Posterior cingulate gyrus (tissue), 11 donors: ENCODE results near the gene ABHD17A.

Experiments used
- DNase-seq, 10 donors: peaks; one replicate each; pipeline versions ENCODE4 v3.0.0 to v3.0.0-alpha.2; 2020 to 2021; ENCODE audit warnings: mixed read lengths in 3 of 10
- intact Hi-C: fragments of 100-400 bp; cut with DNase I; formaldehyde crosslinking; loops from one replicate; pipeline ENCODE4 v1.15.1; 2023

Gene ABHD17A

DNA sequence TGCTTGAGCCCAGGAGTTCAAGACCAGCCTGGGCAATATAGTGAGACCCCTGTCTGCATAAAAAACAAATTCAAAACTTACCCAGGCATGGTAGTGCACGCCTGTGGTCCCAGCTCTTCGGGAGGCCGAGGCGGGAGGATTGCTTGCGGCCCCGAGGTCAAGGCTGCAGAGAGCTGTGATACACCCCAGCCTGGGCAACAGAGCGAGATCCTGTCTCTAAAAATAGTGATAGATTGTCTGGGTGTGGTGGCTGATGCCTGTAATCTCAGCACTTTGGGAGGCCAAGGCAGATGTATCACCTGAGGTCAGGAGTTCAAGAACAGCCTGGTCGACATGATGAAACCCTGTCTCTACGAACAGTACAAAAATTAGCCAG, 18.0 kb downstream of the ABHD17A start:
- no peak for DNase-seq
- intact Hi-C loops: no loop called here

DNA sequence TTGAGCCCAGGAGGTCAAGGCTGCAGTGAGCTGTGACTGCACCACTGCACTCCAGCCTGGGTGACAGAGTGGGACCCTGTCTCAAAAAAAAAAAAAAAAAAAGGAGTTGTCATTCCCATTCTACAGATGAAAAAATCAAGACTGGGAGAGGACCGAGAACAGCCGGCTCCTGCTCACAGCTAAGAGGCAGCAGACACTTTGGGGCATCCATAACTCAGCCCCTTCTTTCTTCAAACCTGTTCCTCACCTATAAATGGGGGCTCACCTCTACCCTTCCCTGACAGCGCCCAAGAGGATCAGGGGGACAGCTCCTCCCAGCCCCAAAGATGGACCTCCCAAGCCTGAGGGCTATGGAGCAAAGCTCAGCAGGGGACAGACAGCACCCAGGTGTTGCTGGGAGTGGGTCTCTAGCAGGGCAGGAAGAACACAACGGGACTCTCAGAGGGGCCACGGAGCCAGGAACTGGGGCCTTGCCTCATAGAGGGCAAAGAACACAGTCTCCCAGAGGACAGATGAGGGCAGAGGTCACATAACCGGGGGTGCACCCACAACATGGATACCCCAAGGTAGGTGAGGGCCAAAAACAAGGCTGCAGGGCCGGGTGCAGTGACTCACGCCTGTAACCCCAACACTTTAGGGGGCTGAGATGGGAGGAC, 18.5 kb downstream of the ABHD17A start:
- no peak for DNase-seq
- intact Hi-C loops: no loop called here

DNA sequence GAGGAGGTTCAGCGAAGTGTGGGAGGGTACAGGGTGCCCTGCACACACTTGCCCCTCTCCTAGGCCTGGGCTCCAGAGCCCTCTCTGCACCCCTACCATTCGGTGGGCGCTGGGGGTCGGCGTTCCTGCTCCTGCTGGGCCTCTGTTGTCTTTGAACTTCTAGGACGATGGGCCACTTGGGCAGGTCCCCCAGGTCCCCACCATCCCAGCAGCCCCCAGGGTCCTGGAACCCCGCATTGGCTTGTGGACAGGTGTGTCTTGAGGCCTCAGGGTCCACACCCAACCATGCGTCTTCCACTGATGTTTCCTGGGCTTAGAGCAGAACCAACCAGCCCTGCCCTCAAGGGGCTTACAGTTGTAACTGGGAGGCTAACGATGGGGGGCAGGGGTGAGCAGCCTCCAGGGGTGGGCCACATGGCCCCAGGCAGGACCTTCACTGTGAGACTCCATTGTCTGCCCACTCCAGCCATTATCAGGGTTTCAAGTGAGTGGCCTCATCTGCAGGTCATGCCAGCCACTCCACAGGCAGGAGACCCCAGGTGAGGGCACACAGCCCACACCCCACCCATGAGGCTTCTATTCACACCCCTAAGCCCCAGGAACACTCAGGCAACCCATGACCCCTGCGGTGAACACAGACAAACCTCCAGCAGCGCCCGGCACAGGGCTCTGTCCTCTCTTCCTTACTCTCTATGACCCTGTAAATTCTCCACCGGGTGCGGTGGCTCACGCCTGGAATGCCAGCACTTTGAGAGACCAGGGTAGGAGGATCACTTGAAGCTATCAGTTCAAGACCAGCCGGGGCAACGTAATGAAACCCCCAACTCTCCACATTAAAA, 19.9 kb downstream of the ABHD17A start:
- no peak for DNase-seq
- intact Hi-C loops: no loop called here

DNA sequence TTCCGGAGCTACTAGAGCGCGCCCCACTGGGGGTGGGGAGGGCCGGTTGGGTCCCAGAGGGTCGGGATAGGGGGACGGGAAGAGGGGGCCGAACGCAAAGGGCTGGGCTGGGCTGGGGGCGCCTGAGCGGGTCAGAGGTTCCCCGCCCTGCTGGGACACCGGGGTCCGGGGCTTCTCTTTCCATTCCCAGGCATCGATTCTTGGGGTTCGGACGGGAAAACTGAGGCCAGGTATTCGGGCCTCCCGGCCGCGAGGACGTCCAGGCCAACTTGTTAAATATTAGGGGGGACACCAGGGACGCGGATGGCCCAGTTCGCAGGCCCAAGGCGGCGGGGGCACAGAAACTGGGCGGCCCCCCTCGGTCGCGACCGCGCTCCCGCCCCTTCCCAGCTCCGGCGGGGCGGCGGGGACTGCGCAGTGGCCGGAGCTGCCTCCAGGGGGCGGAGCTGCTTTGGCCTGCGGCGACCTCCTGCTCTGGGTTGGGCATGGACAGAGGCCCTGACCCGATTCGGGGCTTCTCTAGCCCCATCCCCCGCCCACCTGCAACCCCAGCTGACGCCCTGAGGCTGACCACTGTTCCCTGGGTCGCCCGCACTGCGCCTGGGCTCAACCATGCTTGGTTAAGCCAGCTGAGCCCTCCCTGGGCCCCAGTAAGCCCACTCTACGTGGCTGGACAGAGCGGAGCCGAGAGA, 20.7 kb downstream of the ABHD17A start:
- peak in 6 of 10 donors; percentile 54 to 95 (median 65) for DNase-seq

GRCh38 chr19:1863638-1864479, 21.4 kb downstream of the ABHD17A start:
- intact Hi-C loops: no loop called here
- DNase-seq: peak; percentile 59 to 97 (median 78)

More for the DNA sequence above, 20.7 kb downstream of the ABHD17A start:
- intact Hi-C loops: no loop called here

DNA sequence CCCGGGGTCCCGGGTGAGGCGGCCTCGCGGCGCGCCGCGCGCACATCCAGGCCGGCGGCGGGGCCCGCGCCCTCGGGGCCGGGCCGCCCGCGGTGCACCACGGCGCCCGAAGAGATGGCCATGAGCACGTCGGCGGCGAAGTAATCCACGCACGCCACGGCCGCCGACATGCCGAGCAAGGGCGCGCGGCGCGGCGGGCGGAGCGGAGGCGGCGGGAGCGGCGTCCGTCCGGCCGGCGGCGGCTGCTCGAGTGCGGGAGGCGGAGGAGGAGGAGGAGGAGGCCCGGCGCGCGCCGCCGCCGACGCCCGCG, 22.0 kb downstream of the ABHD17A start, which contains the start of gene KLF16:
TSS of gene KLF16 (minus strand) at position 252 of the 310 bp plus-strand sequence. CDS start at position 170, 82 bp downstream.
- intact Hi-C loops: no loop called here
- DNase-seq: no peak

- intact Hi-C loops: no loop called here
- DNase-seq: no peak
Observed at GRCh38 chr19:1862424-1863327, 22.6 kb downstream of the ABHD17A start.

DNA sequence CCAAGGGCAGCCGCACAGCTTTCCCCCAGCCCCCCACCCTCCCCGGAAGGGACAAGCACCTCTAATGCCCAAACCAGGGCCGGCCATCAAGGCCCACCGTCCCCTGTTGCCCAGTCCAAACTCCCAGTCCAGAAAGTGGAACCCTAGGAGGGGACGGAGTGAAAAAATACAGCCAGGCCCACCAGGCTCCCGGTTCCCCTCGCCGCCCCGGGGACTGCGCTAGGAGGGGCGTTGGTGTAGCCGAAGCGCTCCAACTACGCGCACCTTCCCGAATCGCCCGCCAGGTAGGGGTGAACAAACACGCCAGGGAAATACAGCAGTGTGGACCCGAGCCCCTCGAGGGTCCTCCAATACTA, 23.2 kb downstream of the ABHD17A start:
- DNase-seq: no peak
- intact Hi-C loops: no loop called here

DNA sequence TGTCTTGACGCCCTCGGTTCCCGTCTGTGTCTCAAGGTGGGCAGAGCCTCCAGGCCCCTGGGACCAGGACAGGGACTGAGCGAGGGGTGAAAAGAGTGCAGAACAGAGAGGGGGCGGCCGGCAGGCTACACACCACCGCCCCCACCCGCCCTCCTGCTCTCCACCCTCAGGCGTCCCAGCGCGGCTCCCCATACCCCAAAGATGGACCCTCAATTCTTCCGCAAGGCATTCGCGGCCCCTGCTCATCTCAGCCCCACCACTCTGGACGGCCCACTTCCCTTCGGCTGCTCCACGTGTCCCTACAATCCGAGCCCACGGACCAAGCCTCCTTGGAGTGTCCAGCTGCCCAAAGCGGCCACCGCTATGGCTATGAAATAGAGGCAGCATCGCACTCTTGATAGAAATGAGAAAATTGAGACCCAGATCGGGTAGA, 23.7 kb downstream of the ABHD17A start:
- intact Hi-C loops: no loop called here
- no peak for DNase-seq

DNA sequence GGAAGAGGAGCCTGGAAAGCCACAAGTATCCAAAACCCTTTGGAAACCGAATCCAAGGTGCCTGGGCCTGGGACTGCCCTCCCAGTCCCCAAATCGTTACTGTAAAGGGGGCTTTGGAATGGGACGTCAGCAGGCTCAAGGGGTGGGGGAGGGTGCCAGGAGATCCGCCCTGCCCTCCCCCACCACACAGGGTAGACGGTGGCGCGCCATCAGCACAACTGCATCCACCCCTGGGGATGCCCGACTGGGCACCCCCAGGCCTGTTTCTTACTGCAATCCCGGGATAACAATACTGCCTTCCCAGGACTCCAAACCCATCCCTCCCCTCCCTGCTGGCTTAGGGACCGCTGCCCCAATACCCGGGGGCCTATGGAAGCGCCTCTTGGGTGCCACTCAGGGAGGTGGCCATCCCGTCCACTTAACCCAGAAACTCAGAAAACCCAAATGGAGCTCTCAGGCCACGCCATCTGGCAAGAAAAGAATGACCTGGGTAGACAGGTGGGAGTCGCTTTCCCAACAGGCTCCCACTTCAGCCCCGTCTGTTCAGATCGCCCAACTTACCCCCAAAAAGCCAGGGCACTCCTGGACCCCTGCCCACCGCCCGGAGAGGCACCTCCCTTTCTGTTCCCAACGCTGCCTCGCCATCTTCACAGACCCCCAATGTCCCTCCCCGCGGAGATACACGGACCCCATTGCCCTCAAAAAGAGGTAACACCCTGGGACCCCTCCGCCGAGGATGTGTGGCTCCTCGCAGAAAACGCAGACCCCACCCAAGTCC, 24.3 kb downstream of the ABHD17A start:
- no peak for DNase-seq
- intact Hi-C loops: no loop called here

GRCh38 chr19:1860042-1860775, 25.1 kb downstream of the ABHD17A start:
- intact Hi-C loops: no loop called here
- peak in 8 of 10 donors; percentile 53 to 96 (median 74) for DNase-seq

DNA sequence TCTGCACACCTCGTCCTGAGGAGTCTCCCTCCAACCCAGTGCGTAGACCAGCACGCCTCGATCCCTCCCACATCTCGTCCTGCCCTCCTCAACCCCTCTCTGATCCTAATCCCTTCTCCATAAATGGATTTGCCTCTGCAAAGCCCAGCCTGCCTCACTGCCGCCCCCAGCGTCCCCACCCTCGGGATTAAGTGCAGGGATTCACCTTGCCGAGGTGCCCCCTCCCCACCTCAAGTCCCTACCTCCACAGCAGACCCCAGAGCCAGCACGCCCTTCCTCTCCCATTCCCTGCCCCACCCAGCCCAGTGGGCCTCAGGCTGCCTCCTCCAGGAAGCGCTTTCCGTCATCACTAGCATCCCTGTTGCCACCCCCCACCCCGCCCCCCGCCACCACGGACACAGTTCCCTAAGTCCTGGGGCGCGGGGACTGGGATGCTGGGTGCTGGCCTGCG, 25.9 kb downstream of the ABHD17A start:
- intact Hi-C loops: no loop called here
- DNase-seq: no peak

GRCh38 chr19:1858412-1859081, 26.7 kb downstream of the ABHD17A start:
- intact Hi-C loops: no loop called here
- no peak for DNase-seq

- DNase-seq: no peak
- intact Hi-C loops: no loop called here
Observed at GRCh38 chr19:1857648-1858326, 27.5 kb downstream of the ABHD17A start.

DNA sequence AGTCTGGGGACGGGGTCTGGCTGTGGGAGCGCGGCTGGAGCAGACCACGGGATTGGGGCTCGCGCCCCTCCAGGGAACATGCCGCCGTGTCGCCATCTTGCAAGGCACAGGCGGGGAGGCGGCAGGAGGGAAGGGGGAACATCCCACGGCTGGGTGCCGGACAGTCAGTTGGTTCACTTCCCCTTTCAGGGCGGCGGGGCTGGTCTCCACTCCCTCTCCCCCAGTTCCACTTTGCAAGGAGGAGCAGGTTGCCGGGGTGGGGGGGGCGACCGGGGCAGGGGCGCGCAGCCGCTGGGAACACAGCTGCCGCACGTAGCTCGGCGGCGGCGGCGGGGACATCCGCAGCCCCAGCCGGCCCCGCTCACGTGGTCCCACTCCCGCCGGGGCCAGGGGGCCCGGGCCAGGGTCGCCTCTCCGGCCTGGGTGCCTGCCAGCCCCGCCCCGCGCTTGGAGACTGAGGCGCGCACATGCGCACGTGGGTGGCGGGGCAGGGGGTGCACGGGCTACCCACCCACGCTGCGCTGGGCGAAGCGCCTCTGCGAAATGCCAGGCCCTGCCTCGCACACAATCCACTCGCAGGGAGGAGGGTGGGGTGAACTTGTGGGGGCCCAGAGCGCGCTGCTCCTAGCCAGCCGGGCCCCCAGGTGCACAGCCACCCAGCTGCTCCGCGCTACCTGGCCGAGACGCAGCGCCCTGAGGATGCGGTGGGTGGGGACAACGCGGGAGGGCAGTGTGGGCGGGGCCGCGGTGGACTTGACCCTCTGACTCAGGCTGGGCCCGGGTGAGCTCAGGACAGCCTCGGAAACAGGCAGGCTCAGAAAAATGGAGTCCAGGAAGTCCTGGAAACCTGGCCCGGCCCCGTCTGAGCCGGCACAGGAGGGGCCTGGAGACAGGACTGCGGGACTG, 28.3 kb downstream of the ABHD17A start:
- DNase-seq: peak in 3 of 10 donors; percentile 27 to 91 (median 85)
- intact Hi-C loops: no loop called here

GRCh38 chr19:1856345-1856697, 29.0 kb downstream of the ABHD17A start:
- intact Hi-C loops: no loop called here

More at GRCh38 chr19:1856345-1856697, 29.0 kb downstream of the ABHD17A start:
- DNase-seq: no peak
